IMR-90 (cell line): ENCODE results near the gene PITPNM1. TPM values are rescaled to one million over a fixed set of nuclear protein-coding genes. Genes with fewer than 3 reads are reported as not detected.

ENCODE experiments used
- ATAC-seq: fragments of 200-7000 bp; cut with Tn5 transposase; 2 replicates; pipeline ENCODE4 v1.9.1; 2020; ENCODE audit warnings: low read depth, mild to moderate bottlenecking, moderate library complexity
- BruUV-seq: library from RNA; stranded (reverse); fragments of 400-500 nt; replicated peaks from 2 replicates; lab custom pipeline; 2021; lab: Mats Ljungman, UMichigan
- CTCF ChIA-PET: fragments of 300-600 bp; formaldehyde crosslinking; extraction: SDS; loops from one replicate; lab custom pipeline; 2021; ENCODE audit warnings: antibody characterized with exemption; lab: Yijun Ruan, JAX
- POLR2A ChIA-PET: fragments of 300-600 bp; sonication (Branson Sonifier 250); formaldehyde crosslinking; loops from one replicate; lab custom pipeline; 2022; ENCODE audit warnings: antibody characterized with exemption; ENCODE audit not compliant: unreplicated experiment; lab: Charles Lee
- DNase-seq: peaks from one replicate; pipeline ENCODE4 v3.0.0; 2013
- H2AFZ ChIP-seq: replicated peaks from 2 replicates; pipeline ENCODE3; 2013; ENCODE audit warnings: low read length, mild to moderate bottlenecking; ENCODE audit not compliant: poor library complexity
- H2AK5ac ChIP-seq: 2 replicates; pipeline ENCODE4 v1.6.1; 2013; ENCODE audit warnings: low read depth, low read length, inconsistent platforms
- H2AK9ac ChIP-seq: replicated peaks from 2 replicates; pipeline ENCODE3; 2013; ENCODE audit warnings: mild to moderate bottlenecking, low read depth, low read length, moderate library complexity; ENCODE audit not compliant: poor library complexity
- H2BK120ac ChIP-seq: 2 replicates; pipeline ENCODE4 v1.6.1; 2013; ENCODE audit warnings: low read depth, low read length, inconsistent platforms
- H2BK15ac ChIP-seq: 3 replicates; pipeline ENCODE4 v1.6.1; 2013; ENCODE audit warnings: low read depth, low read length, inconsistent platforms
- H2BK20ac ChIP-seq: 2 replicates; pipeline ENCODE4 v1.6.1; 2013; ENCODE audit warnings: low read depth, mild to moderate bottlenecking, inconsistent platforms, low read length, moderate library complexity
- H2BK5ac ChIP-seq: 2 replicates; pipeline ENCODE4 v1.6.1; 2013; ENCODE audit warnings: mild to moderate bottlenecking, low read depth, low read length, inconsistent platforms; ENCODE audit not compliant: poor library complexity, severe bottlenecking
- H3K14ac ChIP-seq: replicated peaks from 2 replicates; pipeline ENCODE4 v1.6.1; 2013; ENCODE audit warnings: low read depth, low read length, inconsistent platforms
- H3K18ac ChIP-seq: 2 replicates; pipeline ENCODE4 v1.6.1; 2013; ENCODE audit warnings: low read depth, low read length, control low read depth
- H3K23ac ChIP-seq: 2 replicates; pipeline ENCODE4 v1.6.1; 2013; ENCODE audit warnings: low read depth, low read length, inconsistent platforms
- H3K27ac ChIP-seq: 2 replicates; pipeline ENCODE4 v1.5.1; 2013; ENCODE audit warnings: mild to moderate bottlenecking, control low read depth, low read length; ENCODE audit not compliant: insufficient read depth
- H3K27me3 ChIP-seq: 2 replicates; pipeline ENCODE4 v1.6.1; 2013; ENCODE audit warnings: low read length; ENCODE audit not compliant: control insufficient read depth, insufficient read depth
- H3K36me3 ChIP-seq: 2 replicates; pipeline ENCODE4 v1.6.1; 2013; ENCODE audit warnings: low read length, mixed read lengths; ENCODE audit not compliant: control insufficient read depth, insufficient read depth
- H3K4ac ChIP-seq: 2 replicates; pipeline ENCODE4 v1.6.1; 2013; ENCODE audit warnings: low read depth, low read length, inconsistent platforms
- H3K4me1 ChIP-seq: 2 replicates; pipeline ENCODE4 v1.6.1; 2013; ENCODE audit warnings: low read length, mixed read lengths; ENCODE audit not compliant: control insufficient read depth, insufficient read depth
- H3K4me2 ChIP-seq: 2 replicates; pipeline ENCODE4 v1.6.1; 2013; ENCODE audit warnings: low read depth, mild to moderate bottlenecking, control low read depth, low read length, moderate library complexity
- H3K4me3 ChIP-seq: 2 replicates; pipeline ENCODE4 v1.5.1; 2013; ENCODE audit warnings: low read depth, mild to moderate bottlenecking, control low read depth, low read length, moderate library complexity; ENCODE audit not compliant: insufficient read depth
- H3K56ac ChIP-seq: 2 replicates; pipeline ENCODE4 v1.6.1; 2013; ENCODE audit warnings: low read length, inconsistent platforms; ENCODE audit not compliant: insufficient read depth; ENCODE audit errors: extremely low read depth
- H3K79me1 ChIP-seq, 2 experiments: 2 replicates each; pipeline ENCODE4 v1.6.1; 2013; ENCODE audit warnings: low read length in 2 of 2, inconsistent platforms in 1 of 2, low read depth in 1 of 2
- H3K9ac ChIP-seq: 2 replicates; pipeline ENCODE4 v1.6.1; 2013; ENCODE audit warnings: low read depth, low read length, control low read depth
- H3K9me1 ChIP-seq: 2 replicates; pipeline ENCODE4 v1.6.1; 2013; ENCODE audit warnings: low read length, inconsistent platforms; ENCODE audit not compliant: insufficient read depth
- H3K9me3 ChIP-seq: 2 replicates; pipeline ENCODE4 v1.6.1; 2013; ENCODE audit warnings: low read length; ENCODE audit not compliant: control insufficient read depth, insufficient read depth
- H4K20me1 ChIP-seq: 2 replicates; pipeline ENCODE4 v1.6.1; 2013; ENCODE audit warnings: low read length, inconsistent platforms; ENCODE audit not compliant: insufficient read depth
- H4K5ac ChIP-seq: 2 replicates; pipeline ENCODE4 v1.6.1; 2013; ENCODE audit warnings: mild to moderate bottlenecking, low read depth, low read length, control low read depth
- H4K8ac ChIP-seq, 2 experiments: 2 replicates each; pipeline ENCODE4 v1.6.1; 2013; ENCODE audit warnings: low read depth in 2 of 2, low read length in 2 of 2, control low read depth in 1 of 2, inconsistent platforms in 1 of 2
- H4K91ac ChIP-seq: 2 replicates; pipeline ENCODE4 v1.6.1; 2013; ENCODE audit warnings: low read depth, low read length, inconsistent platforms; ENCODE audit not compliant: insufficient read depth
- FOS ChIP-seq: fragments of 150-350 bp; IDR thresholded peaks from 2 replicates; pipeline ENCODE4 v1.6.1; 2016; ENCODE audit warnings: low read depth, low read length
- POLR2A ChIP-seq: IDR thresholded peaks from 2 replicates; pipeline ENCODE4 v1.6.1; 2012; ENCODE audit warnings: mild to moderate bottlenecking, low read depth, low read length
- USF2 ChIP-seq: fragments of 150-350 bp; IDR thresholded peaks from 2 replicates; pipeline ENCODE4 v1.6.1; 2017; ENCODE audit warnings: mild to moderate bottlenecking, antibody characterized with exemption, low read length, low read depth
- WGBS, 2 experiments: methylation state at CpG; one replicate each; pipeline versions ENCODE4 v1.1.5 to v1.1.7; 2013; ENCODE audit warnings: missing lambda C conversion rate in 2 of 2; ENCODE audit not compliant: insufficient read length in 1 of 2; ENCODE audit errors: extremely low coverage in 2 of 2; 5-methylcytosine and 5-hydroxymethylcytosine counted together
- dilution Hi-C: fragments of 300-500 bp; cut with HindIII; formaldehyde crosslinking; loops from one replicate; pipeline ENCODE4 v1.14.3; 2018; ENCODE audit warnings: low sequenced_read_pairs; ENCODE audit not compliant: unreplicated experiment
- in situ Hi-C: fragments of 300-500 bp; cut with MboI; formaldehyde crosslinking; loops from 3 replicates; pipeline ENCODE4 v1.14.3; 2019; ENCODE audit warnings: low sequenced_read_pairs, inconsistent platforms, mixed read lengths
- intact Hi-C: fragments of 100-400 bp; cut with micrococcal nuclease; formaldehyde crosslinking; loops from 2 replicates; pipeline ENCODE4 v1.10.0; 2022
- polyA plus RNA-seq, 3 experiments: library from polyadenylated mRNA; depleted of rRNA; stranded (reverse); fragments of >200 nt; gene quantifications; 2 replicates each; pipeline ENCODE4 v1.2.3, GENCODE V29; 2012; ENCODE audit warnings: low replicate concordance in 1 of 3
- total RNA-seq: library from RNA; depleted of rRNA; stranded (reverse); fragments of >200 nt; gene quantifications from 2 replicates; pipeline ENCODE4 v1.2.3, GENCODE V29; 2012

Gene PITPNM1
- total and polyA plus RNA-seq, 2 of the 4 experiments (the other 2 are of a cell fraction) = 5.0 to 15.4 TPM

GRCh38 chr11:67520856-67521824, 16.0 kb upstream of the PITPNM1 start:
- Histone ChIP-seq H2BK120ac (no peak overlapping the region), H3K27me3 (peaks cover 32% of the 10 kb centered on the region), H2AFZ (no peak overlapping the region), H3K9ac (no peak overlapping the region), H3K4ac (no peak overlapping the region), H3K4me2 (no peak overlapping the region), H3K56ac (no peak overlapping the region), H3K18ac (no peak overlapping the region), H2AK5ac (no peak overlapping the region), H4K20me1 (no peaks in the 10 kb centered on the region), H3K27ac (no peak overlapping the region), H4K91ac (no peak overlapping the region), H4K5ac (no peak overlapping the region), H3K9me3 (no peaks in the 10 kb centered on the region), H3K14ac (no peak overlapping the region), H3K23ac (no peak overlapping the region), H4K8ac (no peak overlapping the region), H3K79me1 (no peaks in the 10 kb centered on the region), H2BK15ac (no peak overlapping the region), H3K9me1 (no peaks in the 10 kb centered on the region), H3K36me3 (no peaks in the 10 kb centered on the region), H3K4me1 (no peaks in the 10 kb centered on the region), H2AK9ac (no peak overlapping the region), H2BK5ac (no peak overlapping the region), H3K4me3 (no peak overlapping the region), H2BK20ac (no peak overlapping the region)
- POLR2A ChIA-PET = no interaction called here
- CTCF ChIA-PET = no interaction called here
- dilution Hi-C loops = no loop called here
- no peak for ATAC-seq
- no TSS peak for BruUV-seq
- WGBS, 2 experiments = 65% methylated on average over 6 of the region's 16 CpGs; no CpG with 5 or more reads in 1 of the 2 experiments
- intact Hi-C loops = no loop called here
- in situ Hi-C loops = no loop called here
- no peak for TF ChIP-seq POLR2A
- TF ChIP-seq FOS = no peak
- TF ChIP-seq USF2 = no peak
- no peak for DNase-seq
